ENCODE measurements around the gene AHDC1.

Gene AHDC1

GRCh38 chr1:27487966-27488884, 115.7 kb downstream of the AHDC1 start:
- H3K4me3 ChIP-seq (ENCODE audit: control insufficient read depth, low read depth, low read length), result peak overlapping the region; percentile 100
- TF ChIP-seq, protein P1, sequence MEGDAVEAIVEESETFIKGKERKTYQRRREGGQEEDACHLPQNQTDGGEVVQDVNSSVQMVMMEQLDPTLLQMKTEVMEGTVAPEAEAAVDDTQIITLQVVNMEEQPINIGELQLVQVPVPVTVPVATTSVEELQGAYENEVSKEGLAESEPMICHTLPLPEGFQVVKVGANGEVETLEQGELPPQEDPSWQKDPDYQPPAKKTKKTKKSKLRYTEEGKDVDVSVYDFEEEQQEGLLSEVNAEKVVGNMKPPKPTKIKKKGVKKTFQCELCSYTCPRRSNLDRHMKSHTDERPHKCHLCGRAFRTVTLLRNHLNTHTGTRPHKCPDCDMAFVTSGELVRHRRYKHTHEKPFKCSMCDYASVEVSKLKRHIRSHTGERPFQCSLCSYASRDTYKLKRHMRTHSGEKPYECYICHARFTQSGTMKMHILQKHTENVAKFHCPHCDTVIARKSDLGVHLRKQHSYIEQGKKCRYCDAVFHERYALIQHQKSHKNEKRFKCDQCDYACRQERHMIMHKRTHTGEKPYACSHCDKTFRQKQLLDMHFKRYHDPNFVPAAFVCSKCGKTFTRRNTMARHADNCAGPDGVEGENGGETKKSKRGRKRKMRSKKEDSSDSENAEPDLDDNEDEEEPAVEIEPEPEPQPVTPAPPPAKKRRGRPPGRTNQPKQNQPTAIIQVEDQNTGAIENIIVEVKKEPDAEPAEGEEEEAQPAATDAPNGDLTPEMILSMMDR (conservative IDR thresholded peaks at IDR 0.05; ENCODE audit: control insufficient read depth, insufficient read depth, low read depth, low read length), result no peak
- peak; percentile 31 for DNase-seq (ENCODE audit: low read depth)

DNA sequence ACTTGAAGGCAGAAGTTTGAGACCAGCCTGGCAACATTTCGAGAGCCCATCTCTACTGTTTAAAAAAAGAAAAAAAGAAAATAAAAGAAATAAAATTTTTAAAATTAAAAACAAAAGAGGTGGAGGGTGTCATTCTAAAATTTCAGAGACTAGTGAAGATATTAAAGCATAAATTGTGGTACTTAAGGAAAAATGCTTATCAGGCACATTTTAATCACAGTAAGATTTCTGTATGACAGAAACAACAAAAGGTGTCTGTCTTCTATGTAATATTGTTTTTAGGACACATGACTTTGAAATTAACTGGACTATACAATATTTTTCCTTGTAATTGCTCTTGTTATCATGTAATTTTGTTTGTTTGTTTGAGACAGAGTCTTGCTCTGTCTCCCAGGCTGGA, 118.6 kb downstream of the AHDC1 start:
- no peak for DNase-seq (ENCODE audit: low read depth)
- no peak overlapping the region for H3K4me3 ChIP-seq (ENCODE audit: control insufficient read depth, low read depth, low read length)
- TF ChIP-seq, protein P1 (conservative IDR thresholded peaks at IDR 0.05; ENCODE audit: control insufficient read depth, insufficient read depth, low read depth, low read length), result no peak
